Stomach smooth muscle (tissue), 2 donors: ENCODE data around the gene RELL1.

Experiments
- H3K27ac ChIP-seq: one replicate; pipeline ENCODE4 v1.7.0; 2013; ENCODE audit warnings: mild to moderate bottlenecking, low read length, inconsistent platforms
- H3K27me3 ChIP-seq, 2 donors: one replicate each; pipeline ENCODE4 v1.7.0; 2013; ENCODE audit warnings: low read length in 2 of 2; ENCODE audit not compliant: insufficient read depth in 2 of 2, control insufficient read depth in 1 of 2
- H3K36me3 ChIP-seq, 2 donors: one replicate each; pipeline ENCODE4 v1.7.0; 2013; ENCODE audit warnings: low read length in 2 of 2; ENCODE audit not compliant: control insufficient read depth in 2 of 2, insufficient read depth in 2 of 2
- H3K4me1 ChIP-seq: one replicate; pipeline ENCODE4 v1.7.0; 2013; ENCODE audit warnings: low read length; ENCODE audit not compliant: control insufficient read depth, insufficient read depth
- H3K4me3 ChIP-seq, 2 donors: one replicate each; pipeline ENCODE4 v1.7.0; 2013; ENCODE audit warnings: low read length in 2 of 2
- H3K9ac ChIP-seq, 2 donors: one replicate each; pipeline ENCODE4 v1.7.0; 2013; ENCODE audit warnings: low read length in 2 of 2, mild to moderate bottlenecking in 1 of 2
- H3K9me3 ChIP-seq, 2 donors: one replicate each; pipeline ENCODE4 v1.7.0; 2013; ENCODE audit warnings: low read length in 2 of 2; ENCODE audit not compliant: control insufficient read depth in 2 of 2
- donor health status: healthy.
- donor health status: Pancreatic carcinoma.

The RELL1 gene

DNA sequence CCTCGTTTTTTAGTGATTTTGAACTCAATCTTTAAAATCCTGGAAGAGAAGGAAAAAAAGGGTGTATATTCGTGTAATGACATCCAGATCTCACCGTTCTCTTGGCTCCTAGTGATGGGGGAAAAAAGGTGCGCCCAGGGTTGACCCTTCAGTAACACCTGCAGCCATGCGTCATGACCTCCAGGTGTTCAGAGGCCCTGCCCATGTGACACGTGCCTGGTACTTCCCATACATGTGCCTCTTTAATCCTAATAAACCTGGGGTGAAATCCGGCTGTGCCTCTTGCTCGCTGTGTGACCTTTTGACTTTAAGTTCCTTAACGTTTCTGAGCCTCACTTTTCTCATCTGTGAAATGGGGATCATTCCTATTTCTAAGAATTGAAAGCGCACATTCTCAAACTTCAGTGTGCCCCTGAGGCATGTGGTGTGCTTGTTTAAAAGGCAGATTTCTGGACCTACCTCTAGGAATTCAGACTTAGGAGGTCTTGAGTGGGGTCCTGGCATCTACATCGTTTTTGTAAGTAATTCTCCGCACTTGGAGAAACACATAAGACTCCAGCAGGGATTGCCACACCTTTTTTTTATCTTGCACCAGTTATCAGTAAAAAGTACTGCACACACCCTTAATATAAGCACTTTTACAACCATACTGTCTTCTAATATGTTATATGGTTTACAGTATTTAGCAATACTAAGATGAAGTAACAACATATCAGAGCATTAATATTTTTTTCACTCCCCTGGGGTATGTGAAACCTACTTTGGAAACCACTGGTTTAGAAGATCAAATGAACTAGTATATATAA is 90.1 kb downstream of the RELL1 start:
- Histone ChIP-seq H3K9me3 (no peaks in the 10 kb centered on the region), H3K27ac (no peak overlapping the region), H3K4me3 (no peak overlapping the region), H3K36me3 (no peaks in the 10 kb centered on the region), H3K27me3 (no peaks in the 10 kb centered on the region), H3K4me1 (no peaks in the 10 kb centered on the region), H3K9ac (no peak overlapping the region)

DNA sequence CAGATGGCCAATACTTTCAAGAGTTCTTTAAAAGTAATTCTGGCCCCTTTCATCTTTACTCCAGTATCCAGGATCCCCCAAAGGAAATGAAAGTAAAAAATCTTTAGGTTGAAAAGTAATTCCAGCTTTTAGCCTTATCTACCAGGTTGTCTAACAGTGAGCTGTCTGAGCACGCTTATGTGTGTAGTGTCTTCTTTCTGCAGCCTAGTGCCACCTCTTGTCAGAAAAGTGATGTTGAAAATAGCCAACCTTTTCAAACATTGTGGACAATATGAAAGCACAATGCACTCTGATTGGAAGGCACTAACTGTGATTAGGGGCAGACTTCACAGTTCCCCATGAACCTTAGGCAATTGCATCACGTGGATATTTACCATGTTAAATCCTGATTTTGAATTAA is 92.1 kb downstream of the RELL1 start:
- Histone ChIP-seq H3K4me3 (no peak overlapping the region), H3K4me1 (no peaks in the 10 kb centered on the region), H3K9me3 (no peaks in the 10 kb centered on the region), H3K36me3 (peaks cover 0 to 3% of the 10 kb centered on the region in 2 donors), H3K27me3 (no peaks in the 10 kb centered on the region), H3K9ac (no peak overlapping the region), H3K27ac (no peak overlapping the region)

DNA sequence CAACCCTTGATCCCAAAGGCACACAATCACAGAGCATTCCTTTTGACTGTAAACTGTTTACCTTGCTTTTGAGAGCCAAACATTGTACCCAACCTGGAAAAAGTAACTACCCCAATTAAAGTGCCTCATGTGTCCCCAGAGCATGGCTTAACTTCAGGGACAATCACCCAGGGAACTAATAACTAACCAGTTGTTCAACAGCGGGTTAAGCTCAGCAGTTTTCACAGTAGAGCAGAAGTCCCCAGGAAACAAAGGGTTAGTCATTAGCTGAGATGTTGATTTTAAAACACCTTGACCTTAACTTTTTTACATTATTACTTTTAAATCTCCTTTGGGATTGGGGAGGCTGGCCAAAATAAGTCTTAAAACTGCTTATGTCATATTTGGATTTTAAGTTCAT is 94.8 kb downstream of the RELL1 start:
- no peaks in the 10 kb centered on the region for H3K9me3 ChIP-seq
- H3K36me3 ChIP-seq: peaks cover 0 to 3% of the 10 kb centered on the region in 2 donors
- no peaks in the 10 kb centered on the region for H3K27me3 ChIP-seq
- no peak overlapping the region for H3K4me3 ChIP-seq
- no peak overlapping the region for H3K27ac ChIP-seq
- no peaks in the 10 kb centered on the region for H3K4me1 ChIP-seq
- no peak overlapping the region for H3K9ac ChIP-seq

DNA sequence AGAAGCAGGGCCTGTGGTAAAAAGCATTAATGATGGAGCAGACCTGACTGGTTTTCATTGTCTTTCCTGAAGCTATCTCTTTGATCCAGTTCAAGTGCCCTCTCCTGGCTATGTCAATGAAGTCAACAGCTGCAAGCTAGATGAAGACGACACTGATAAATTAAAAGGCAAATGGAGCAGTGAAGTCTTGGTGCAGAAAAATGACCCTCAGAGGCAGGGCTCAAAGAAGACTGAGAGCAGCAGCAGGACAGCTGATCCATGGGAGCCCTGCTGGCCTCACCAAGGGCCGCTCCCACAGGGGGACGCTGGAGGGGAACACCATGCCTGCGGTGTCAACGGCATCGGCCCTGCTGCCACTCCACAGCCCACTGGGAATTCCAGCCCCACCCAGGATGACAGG is 96.2 kb downstream of the RELL1 start:
- Histone ChIP-seq H3K9ac (no peak overlapping the region), H3K4me1 (no peaks in the 10 kb centered on the region), H3K27ac (no peak overlapping the region), H3K9me3 (no peaks in the 10 kb centered on the region), H3K4me3 (no peak overlapping the region), H3K36me3 (peaks cover 0 to 3% of the 10 kb centered on the region in 2 donors), H3K27me3 (no peaks in the 10 kb centered on the region)

DNA sequence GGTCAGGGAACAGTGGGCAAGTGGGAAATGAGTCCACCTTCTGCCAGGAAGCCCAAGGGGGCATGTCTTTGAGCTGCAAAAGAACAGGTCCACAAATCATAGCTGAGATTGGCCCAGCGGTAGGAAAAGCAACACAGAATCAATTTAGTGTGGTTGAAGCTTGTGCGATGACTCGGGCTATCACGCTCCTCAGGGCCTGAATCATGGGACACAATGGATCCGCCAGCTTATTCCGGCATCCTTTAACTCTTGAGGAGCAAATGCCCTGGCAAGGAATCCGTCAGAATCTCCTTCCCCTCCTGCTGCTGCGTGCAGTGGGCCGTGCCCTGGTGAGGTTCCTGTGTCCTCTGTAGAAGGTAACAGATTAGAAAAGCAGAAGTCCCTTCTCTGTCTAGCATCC is 98.0 kb downstream of the RELL1 start:
- Histone ChIP-seq H3K27me3 (no peaks in the 10 kb centered on the region), H3K4me3 (no peak overlapping the region), H3K27ac (no peak overlapping the region), H3K4me1 (no peaks in the 10 kb centered on the region), H3K36me3 (peaks cover 0 to 3% of the 10 kb centered on the region in 2 donors), H3K9ac (no peak overlapping the region), H3K9me3 (no peaks in the 10 kb centered on the region)

DNA sequence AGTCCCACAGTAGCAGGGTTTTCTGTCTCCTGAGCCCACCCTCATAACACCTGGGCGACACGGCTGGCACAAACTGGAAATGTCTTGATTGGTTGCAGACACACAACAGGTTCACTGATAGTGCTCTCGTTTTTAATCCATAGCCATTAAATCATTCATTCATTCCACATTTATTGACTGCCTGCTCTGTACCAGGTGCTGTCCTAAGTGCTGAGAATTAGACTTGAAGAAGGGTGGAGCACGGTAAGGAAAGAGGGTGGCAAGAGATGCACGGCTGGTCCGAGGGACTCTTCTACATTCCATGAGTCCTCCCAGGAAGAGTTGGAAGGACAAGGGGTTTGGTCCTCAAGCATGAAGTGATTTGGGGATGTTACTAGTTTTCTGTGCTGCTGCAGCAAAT is 100.0 kb downstream of the RELL1 start:
- H3K36me3 ChIP-seq: peaks cover 0 to 3% of the 10 kb centered on the region in 2 donors
- H3K4me1 ChIP-seq: no peaks in the 10 kb centered on the region
- H3K9me3 ChIP-seq: peaks cover 0 to 6% of the 10 kb centered on the region in 2 donors
- no peaks in the 10 kb centered on the region for H3K27me3 ChIP-seq
- no peak overlapping the region for H3K27ac ChIP-seq
- no peak overlapping the region for H3K4me3 ChIP-seq
- H3K9ac ChIP-seq: no peak overlapping the region

DNA sequence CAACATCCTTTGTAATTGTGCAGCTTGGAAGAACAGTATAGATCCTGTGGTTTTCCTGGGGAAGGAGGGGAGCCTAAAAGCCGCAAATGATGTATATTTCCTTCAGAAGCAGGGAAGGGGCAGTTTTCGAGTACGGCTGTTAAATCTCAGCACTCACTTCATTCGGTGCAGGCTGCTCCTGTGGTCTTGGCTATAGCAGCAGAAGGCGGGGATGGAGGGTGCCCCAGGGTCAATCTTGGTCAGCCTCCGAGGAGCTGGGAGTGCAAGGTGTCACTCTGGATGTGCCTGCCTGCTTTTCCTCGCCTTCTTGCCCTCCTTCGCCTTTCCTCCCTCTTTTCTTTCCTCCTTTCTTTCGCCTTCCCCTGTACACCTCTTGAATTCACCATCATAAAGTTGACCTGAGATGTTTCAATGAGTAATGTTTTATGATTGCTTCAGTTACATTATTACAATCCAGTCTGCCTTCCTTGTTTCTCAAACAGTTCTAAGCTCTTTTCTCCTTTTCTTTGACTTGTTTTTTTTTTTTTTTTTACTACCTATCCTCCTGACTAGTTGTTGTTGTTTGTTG is 101.6 kb downstream of the RELL1 start:
- Histone ChIP-seq H3K9ac (no peak overlapping the region), H3K4me1 (no peaks in the 10 kb centered on the region)

DNA sequence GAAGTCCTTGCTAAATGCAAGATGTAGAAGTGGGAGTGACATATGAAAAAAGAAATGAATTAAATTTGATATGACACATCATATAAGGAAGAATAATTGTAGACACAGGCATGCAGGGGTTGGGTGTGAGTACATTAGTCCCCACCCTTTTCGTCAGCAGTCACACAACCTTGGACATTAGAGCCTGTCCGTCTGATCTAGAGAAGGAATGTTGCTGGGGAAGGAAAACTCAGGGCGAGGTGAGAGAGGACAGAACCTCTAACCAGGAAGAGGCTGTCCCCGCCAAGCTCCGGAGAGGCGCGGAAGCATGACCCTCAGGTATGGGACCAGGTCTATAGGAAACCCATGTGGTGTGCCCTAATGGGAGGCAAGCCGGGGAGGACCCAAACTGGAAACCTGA is 102.1 kb downstream of the RELL1 start:
- peaks cover 5 to 12% of the 10 kb centered on the region in 2 donors for H3K9me3 ChIP-seq
- no peaks in the 10 kb centered on the region for H3K27me3 ChIP-seq
- H3K27ac ChIP-seq: no peak overlapping the region
- no peaks in the 10 kb centered on the region for H3K4me1 ChIP-seq
- no peak overlapping the region for H3K9ac ChIP-seq
- H3K36me3 ChIP-seq: no peaks in the 10 kb centered on the region
- no peak overlapping the region for H3K4me3 ChIP-seq

More for the DNA sequence above, 101.6 kb downstream of the RELL1 start:
- Histone ChIP-seq H3K27me3 (no peaks in the 10 kb centered on the region), H3K9me3 (peaks cover 5 to 12% of the 10 kb centered on the region in 2 donors), H3K36me3 (no peaks in the 10 kb centered on the region), H3K27ac (no peak overlapping the region), H3K4me3 (no peak overlapping the region)

DNA sequence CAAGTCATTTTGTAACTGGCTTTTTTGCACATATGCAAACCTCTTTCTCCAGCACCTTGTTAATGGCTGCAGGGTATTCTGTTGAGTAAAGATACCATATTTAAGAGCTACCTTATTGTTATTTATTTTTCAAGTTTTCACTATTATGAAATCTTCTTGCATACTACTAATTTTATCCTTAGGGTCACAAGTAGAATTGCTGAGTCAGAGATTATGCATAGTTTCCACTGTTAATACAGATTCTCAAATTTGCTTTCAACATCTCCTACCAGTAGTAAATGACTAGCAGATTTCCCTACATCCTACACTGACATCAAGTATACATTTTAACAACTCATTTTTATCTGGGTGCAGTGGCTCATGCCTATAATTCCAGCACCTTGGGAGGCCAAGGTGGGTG is 112.6 kb downstream of the RELL1 start:
- H3K27me3 ChIP-seq: no peaks in the 10 kb centered on the region
- H3K36me3 ChIP-seq: no peaks in the 10 kb centered on the region
- H3K27ac ChIP-seq: no peak overlapping the region
- H3K9ac ChIP-seq: no peak overlapping the region
- no peak overlapping the region for H3K4me3 ChIP-seq
- no peaks in the 10 kb centered on the region for H3K9me3 ChIP-seq
- H3K4me1 ChIP-seq: no peaks in the 10 kb centered on the region

DNA sequence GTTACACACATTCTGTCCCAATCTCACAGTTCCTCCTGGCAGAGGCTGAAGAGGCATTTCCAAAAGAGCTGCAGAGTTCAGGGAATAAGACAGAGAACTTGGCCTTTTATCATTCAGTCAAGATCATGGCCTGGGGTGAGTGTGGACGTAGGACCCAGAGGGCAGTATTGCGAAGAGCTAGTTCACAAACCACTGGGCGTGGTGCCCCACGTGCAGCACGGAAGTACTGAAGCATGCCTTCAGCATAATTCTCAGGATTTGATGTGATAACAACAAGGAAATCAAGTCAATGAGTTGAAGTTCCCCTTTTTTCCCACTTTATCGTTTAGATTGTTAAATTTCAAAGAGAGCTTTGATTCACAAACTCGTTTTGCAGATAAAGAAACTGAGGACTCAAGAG is 117.7 kb downstream of the RELL1 start:
- Histone ChIP-seq H3K9ac (no peak overlapping the region), H3K27me3 (no peaks in the 10 kb centered on the region), H3K4me3 (no peak overlapping the region), H3K4me1 (no peaks in the 10 kb centered on the region), H3K9me3 (no peaks in the 10 kb centered on the region), H3K36me3 (no peaks in the 10 kb centered on the region), H3K27ac (no peak overlapping the region)

DNA sequence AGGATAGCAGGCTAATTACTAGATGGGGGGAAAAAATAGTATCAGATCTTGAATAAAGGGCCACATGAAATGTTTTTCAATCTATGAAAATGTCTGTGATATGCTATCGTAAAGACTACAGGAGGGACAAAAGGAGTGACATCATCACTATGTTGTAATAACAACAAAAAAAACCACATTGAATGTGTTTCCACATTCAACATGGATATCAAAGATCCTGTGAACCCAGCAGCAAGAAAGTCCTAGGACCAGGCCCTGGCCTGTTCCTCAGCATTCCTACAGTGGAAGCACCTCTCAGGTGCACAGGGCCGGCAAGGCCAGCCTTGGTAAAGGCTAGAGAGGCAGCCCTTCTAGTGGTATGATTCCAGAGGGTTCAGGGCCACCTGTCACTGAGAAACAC is 118.3 kb downstream of the RELL1 start:
- Histone ChIP-seq H3K27me3 (no peaks in the 10 kb centered on the region), H3K9ac (no peak overlapping the region), H3K4me3 (no peak overlapping the region), H3K9me3 (no peaks in the 10 kb centered on the region), H3K4me1 (no peaks in the 10 kb centered on the region), H3K27ac (no peak overlapping the region), H3K36me3 (no peaks in the 10 kb centered on the region)
